Liver (tissue), 9 donors: ENCODE data around the gene EML6. TPM values are rescaled to one million over a fixed set of nuclear protein-coding genes. Genes with fewer than 3 reads are reported as not detected.

Experiments
- DNase-seq: peaks from one replicate; pipeline ENCODE4 v3.0.0-alpha.2; 2017; ENCODE audit warnings: low spot score
- H3K27ac ChIP-seq, 2 donors: one replicate each; pipeline ENCODE4 v1.7.0; 2013; ENCODE audit warnings: inconsistent platforms in 2 of 2, low read length in 2 of 2, control low read depth in 1 of 2, low read depth in 1 of 2, mild to moderate bottlenecking in 1 of 2
- H3K27me3 ChIP-seq, 4 donors: one replicate each; pipeline versions ENCODE4 v1.6.1 to v1.7.0; 2013; ENCODE audit warnings: low read length in 3 of 4, inconsistent platforms in 1 of 4, mild to moderate bottlenecking in 1 of 4, moderate library complexity in 1 of 4; ENCODE audit not compliant: control insufficient read depth in 4 of 4, insufficient read depth in 4 of 4
- H3K36me3 ChIP-seq, 4 donors: one replicate each; pipeline versions ENCODE4 v1.6.1 to v1.7.0; 2013; ENCODE audit warnings: low read length in 3 of 4, mild to moderate bottlenecking in 3 of 4, low read depth in 1 of 4, moderate library complexity in 1 of 4; ENCODE audit not compliant: control insufficient read depth in 4 of 4, insufficient read depth in 3 of 4
- H3K4me1 ChIP-seq, 4 donors: one replicate each; pipeline versions ENCODE4 v1.6.1 to v1.7.0; 2013; ENCODE audit warnings: low read length in 3 of 4, mild to moderate bottlenecking in 3 of 4, moderate library complexity in 1 of 4; ENCODE audit not compliant: control insufficient read depth in 4 of 4, insufficient read depth in 4 of 4
- H3K4me3 ChIP-seq, 3 donors: one replicate each; pipeline versions ENCODE4 v1.6.1 to v1.7.0; 2013; ENCODE audit warnings: low read length in 3 of 3, control low read depth in 1 of 3, low read depth in 1 of 3, mild to moderate bottlenecking in 1 of 3
- H3K9ac ChIP-seq, 2 donors: one replicate each; pipeline ENCODE4 v1.7.0; 2013; ENCODE audit warnings: low read length in 2 of 2, mild to moderate bottlenecking in 2 of 2, moderate library complexity in 2 of 2, control low read depth in 1 of 2, low read depth in 1 of 2
- H3K9me3 ChIP-seq, 4 donors: one replicate each; pipeline versions ENCODE4 v1.6.1 to v1.7.0; 2013; ENCODE audit warnings: low read length in 3 of 4; ENCODE audit not compliant: control insufficient read depth in 4 of 4
- ATF3 ChIP-seq: IDR thresholded peaks from 2 replicates; pipeline ENCODE4 v1.6.1; 2016; ENCODE audit warnings: antibody characterized with exemption
- CTCF ChIP-seq: fragments of 150-350 bp; IDR thresholded peaks from 2 replicates; pipeline ENCODE4 v1.5.1; 2017; ENCODE audit warnings: improper control_type of control experiment, low read depth, low read length; ENCODE audit not compliant: missing input control
- EGR1 ChIP-seq, 2 donors: IDR thresholded peaks; 2 replicates each; pipeline ENCODE4 v1.6.1; 2016 to 2018; ENCODE audit warnings: antibody characterized with exemption in 2 of 2, low read depth in 2 of 2
- FOXA1 ChIP-seq: IDR thresholded peaks from 2 replicates; pipeline ENCODE4 v1.6.1; 2016; ENCODE audit warnings: antibody characterized with exemption
- FOXA2 ChIP-seq: IDR thresholded peaks from 2 replicates; pipeline ENCODE4 v1.6.1; 2016; ENCODE audit warnings: antibody characterized with exemption
- HNF4A ChIP-seq, 2 donors: conservative IDR thresholded peaks; 2 replicates each; pipeline ENCODE4 v1.6.1; 2016; ENCODE audit warnings: antibody characterized with exemption in 2 of 2, mild to moderate bottlenecking in 2 of 2
- JUND ChIP-seq, 2 donors: IDR thresholded peaks; 2 replicates each; pipeline ENCODE4 v1.6.1; 2016; ENCODE audit warnings: antibody characterized with exemption in 2 of 2
- RAD21 ChIP-seq, 2 donors: IDR thresholded peaks; 2 replicates each; pipeline ENCODE4 v1.6.1; 2016; ENCODE audit warnings: antibody characterized with exemption in 2 of 2, mild to moderate bottlenecking in 2 of 2
- SP1 ChIP-seq: IDR thresholded peaks from 2 replicates; pipeline ENCODE4 v1.6.1; 2018; ENCODE audit warnings: antibody characterized with exemption, mild to moderate bottlenecking
- TAF1 ChIP-seq: conservative IDR thresholded peaks from 2 replicates; pipeline ENCODE4 v1.6.1; 2016; ENCODE audit warnings: antibody characterized with exemption, mild to moderate bottlenecking
- ZBTB33 ChIP-seq: IDR thresholded peaks from 2 replicates; pipeline ENCODE4 v1.6.1; 2016; ENCODE audit warnings: antibody characterized with exemption
- WGBS: extraction: QIAGEN DNeasy Blood & Tissue Kit; methylation state at CpG from one replicate; pipeline ENCODE4 v1.1.7; 2013; 5-methylcytosine and 5-hydroxymethylcytosine counted together
- polyA plus RNA-seq, 2 donors: library from polyadenylated mRNA; stranded (reverse) in 1 of 2; unstranded in 1 of 2; fragments of 200-250 nt in 1 of 2; fragments of >200 nt in 1 of 2; fragmentation: Nextera tagmentation in 1 of 2; extraction: Ambion mirVana in 1 of 2; gene quantifications; one replicate each; pipeline versions ENCODE4 v1.2.1 to v1.2.3, GENCODE V29; 2013 to 2015
- total RNA-seq, 2 donors: library from RNA; depleted of rRNA; stranded (reverse); fragments of >200 nt; gene quantifications; one replicate each; pipeline ENCODE4 v1.2.3, GENCODE V29; 2014
- donor health status: healthy.
- donor health status: healthy.
- donor health status: healthy.
- donor health status: healthy.
- donor health status: healthy.

The EML6 gene
- total and polyA plus RNA-seq, 4 donors = 0.33 to 3.0 (median 1.4) TPM

GRCh38 chr2:54901224-54901986, 177.9 kb downstream of the EML6 start (continued):
- no peak for TF ChIP-seq CTCF
- peak; percentile 87 to 89 for TF ChIP-seq HNF4A (conservative IDR thresholded peaks at IDR 0.05)
- TF ChIP-seq ATF3 = no peak
- TF ChIP-seq RAD21 (IDR thresholded peaks at IDR 0.05) = peak; percentile 43 to 56
- TF ChIP-seq FOXA2 = no peak
- TF ChIP-seq EGR1 (IDR thresholded peaks at IDR 0.05; ENCODE audit: low read depth in 2 of 2) = peak in 1 of 2 donors; percentile 39

GRCh38 chr2:54902763-54903162, 179.3 kb downstream of the EML6 start:
- WGBS = 96% methylated on average over 7 of the region's 7 CpGs
- H3K4me1 ChIP-seq = peaks cover 4 to 52% (median 38%) of the 10 kb centered on the region in 4 donors

More at GRCh38 chr2:54902763-54903162, 179.3 kb downstream of the EML6 start:
- Histone ChIP-seq H3K27me3 (no peaks in the 10 kb centered on the region), H3K9me3 (no peaks in the 10 kb centered on the region), H3K36me3 (no peaks in the 10 kb centered on the region), H3K9ac (no peak overlapping the region), H3K4me3 (no peak overlapping the region), H3K27ac (no peak overlapping the region)
- DNase-seq = no peak
- no peak for TF ChIP-seq RAD21 (IDR thresholded peaks at IDR 0.05)
- TF ChIP-seq TAF1 = no peak
- TF ChIP-seq CTCF = no peak
- TF ChIP-seq ZBTB33 = no peak
- TF ChIP-seq SP1 = no peak
- TF ChIP-seq FOXA2 = no peak
- TF ChIP-seq JUND (IDR thresholded peaks at IDR 0.05) = no peak
- no peak for TF ChIP-seq FOXA1
